Dendritic cell treated with granulocyte-macrophage colony-stimulating factor and Interleukin-4, amounts not matched to agents 40 ng/mL and 50 ng/mL, for 4 days (primary cell): ENCODE data around the gene SLC9A1.
"Not testable (repeated sequence)": the region's sequence is repeated elsewhere in the genome, so short reads cannot be mapped to it uniquely, and the experiment has no call there.

Experiments
- H3K27ac Mint-ChIP-seq: one replicate; pipeline ENCODE4 v1.8.0; 2022; ENCODE audit warnings: mild to moderate bottlenecking, mixed read lengths
- H3K27me3 Mint-ChIP-seq: one replicate; pipeline ENCODE4 v1.8.0; 2022; ENCODE audit warnings: mild to moderate bottlenecking, mixed read lengths
- H3K36me3 Mint-ChIP-seq: one replicate; pipeline ENCODE4 v1.8.0; 2022; ENCODE audit warnings: low read depth, mixed read lengths
- H3K4me1 Mint-ChIP-seq: one replicate; pipeline ENCODE4 v1.8.0; 2022; ENCODE audit warnings: low read depth, mixed read lengths
- H3K4me3 Mint-ChIP-seq: one replicate; pipeline ENCODE4 v1.8.0; 2022; ENCODE audit warnings: mild to moderate bottlenecking, moderate library complexity, mixed read lengths
- H3K9me3 Mint-ChIP-seq: one replicate; pipeline ENCODE4 v1.8.0; 2022; ENCODE audit warnings: mixed read lengths
- intact Hi-C: fragments of 100-400 bp; cut with micrococcal nuclease; formaldehyde crosslinking; loops from one replicate; pipeline ENCODE4 v1.15.0; 2022

Gene SLC9A1

DNA sequence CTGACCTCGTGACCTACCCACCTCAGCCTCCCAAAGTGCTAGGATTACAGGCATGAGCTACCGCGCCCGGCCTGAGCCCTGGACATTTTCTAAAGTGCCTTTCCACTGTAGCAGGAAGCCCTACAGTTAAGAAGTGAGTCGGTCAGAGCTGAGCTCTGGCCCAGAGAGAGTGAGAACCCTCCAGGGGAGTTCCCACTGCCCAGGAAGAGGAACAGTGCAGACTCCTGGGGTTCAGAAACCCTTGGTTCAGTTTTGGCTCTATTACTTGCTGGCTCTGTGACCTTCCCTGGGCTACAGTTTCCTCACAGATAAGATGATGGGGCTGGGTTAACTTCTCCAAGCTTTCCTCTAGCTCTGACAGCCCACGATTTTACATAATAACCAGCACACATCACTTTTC, 20.9 kb downstream of the SLC9A1 start:
- Mint-ChIP-seq H3K36me3 (no peaks in the 10 kb centered on the region), H3K27me3 (no peaks in the 10 kb centered on the region), H3K9me3 (no peaks in the 10 kb centered on the region), H3K4me3 (peak overlapping the region; percentile 18), H3K4me1 (peaks cover 72% of the 10 kb centered on the region), H3K27ac (peak overlapping the region; percentile 87)
- intact Hi-C loops = no loop called here

GRCh38 chr1:27133158-27133557, 21.8 kb downstream of the SLC9A1 start:
- intact Hi-C loops = no loop called here
- H3K4me1 Mint-ChIP-seq = peaks cover 63% of the 10 kb centered on the region
- H3K27me3 Mint-ChIP-seq = no peaks in the 10 kb centered on the region
- H3K4me3 Mint-ChIP-seq = no peak overlapping the region
- peaks cover 3% of the 10 kb centered on the region for H3K36me3 Mint-ChIP-seq
- no peaks in the 10 kb centered on the region for H3K9me3 Mint-ChIP-seq
- H3K27ac Mint-ChIP-seq = peak overlapping the region; percentile 87

DNA sequence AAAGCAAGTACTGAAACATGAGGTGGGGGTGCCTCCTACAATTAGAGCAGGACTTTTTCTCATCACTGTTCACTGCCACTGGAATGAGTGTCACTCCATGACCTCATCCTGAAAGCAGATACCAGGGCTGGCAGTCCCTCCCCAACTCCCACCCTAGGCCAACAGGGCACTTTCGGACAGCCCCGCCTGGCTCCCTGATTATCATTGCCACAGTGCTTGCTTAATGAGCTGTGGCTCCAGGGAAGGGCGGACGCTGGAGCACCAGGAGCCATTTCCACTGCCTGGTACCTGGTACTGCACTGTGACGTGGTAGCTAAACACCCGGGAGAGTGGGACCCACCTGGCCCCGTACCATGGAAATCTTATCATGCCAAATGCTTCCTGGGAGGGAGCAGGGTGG, 22.3 kb downstream of the SLC9A1 start:
- Mint-ChIP-seq H3K4me1 (peaks cover 58% of the 10 kb centered on the region), H3K36me3 (peaks cover 8% of the 10 kb centered on the region)
- intact Hi-C loops = no loop called here

GRCh38 chr1:27132147-27132546, 22.8 kb downstream of the SLC9A1 start:
- H3K4me1 Mint-ChIP-seq = peaks cover 53% of the 10 kb centered on the region
- H3K27ac Mint-ChIP-seq = peak overlapping the region; percentile 87
- no peaks in the 10 kb centered on the region for H3K9me3 Mint-ChIP-seq
- intact Hi-C loops = no loop called here
- no peaks in the 10 kb centered on the region for H3K27me3 Mint-ChIP-seq
- H3K4me3 Mint-ChIP-seq = no peak overlapping the region
- H3K36me3 Mint-ChIP-seq = peaks cover 8% of the 10 kb centered on the region

More for the DNA sequence above, 22.3 kb downstream of the SLC9A1 start:
- Mint-ChIP-seq H3K9me3 (no peaks in the 10 kb centered on the region), H3K27me3 (no peaks in the 10 kb centered on the region), H3K27ac (peak overlapping the region; percentile 87), H3K4me3 (no peak overlapping the region)

- intact Hi-C loops = no loop called here
- Mint-ChIP-seq H3K9me3 (no peaks in the 10 kb centered on the region), H3K36me3 (peaks cover 19% of the 10 kb centered on the region), H3K4me3 (no peak overlapping the region), H3K27me3 (no peaks in the 10 kb centered on the region), H3K4me1 (peaks cover 50% of the 10 kb centered on the region), H3K27ac (peak overlapping the region; percentile 65)
These were observed 24.1 kb downstream of the SLC9A1 start for GRCh38 chr1:27130798-27131197.

DNA sequence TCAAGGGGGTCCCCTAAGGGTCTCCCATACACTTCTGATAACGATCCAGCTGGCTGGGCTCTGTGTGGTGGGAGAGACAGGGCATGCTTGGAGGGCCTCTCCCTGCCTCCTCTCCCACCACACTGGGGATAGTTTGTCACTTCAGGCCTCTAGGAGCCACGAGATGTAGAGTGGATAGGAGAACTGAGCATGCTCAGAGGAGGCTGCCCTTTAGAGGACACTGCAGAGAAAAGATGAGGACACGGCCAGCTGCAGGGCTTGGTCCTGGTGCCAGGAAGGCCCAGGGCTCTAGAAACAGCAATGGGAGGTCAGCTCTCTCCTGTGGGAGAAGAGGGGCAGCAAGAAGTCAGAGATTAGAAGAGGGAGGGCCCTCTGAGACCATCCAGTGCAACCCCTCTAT, 25.7 kb downstream of the SLC9A1 start:
- no peak overlapping the region for H3K27ac Mint-ChIP-seq
- no peak overlapping the region for H3K4me3 Mint-ChIP-seq
- no peaks in the 10 kb centered on the region for H3K9me3 Mint-ChIP-seq
- intact Hi-C loops = no loop called here
- H3K27me3 Mint-ChIP-seq = no peaks in the 10 kb centered on the region
- H3K4me1 Mint-ChIP-seq = peaks cover 46% of the 10 kb centered on the region
- H3K36me3 Mint-ChIP-seq = peaks cover 23% of the 10 kb centered on the region

- Mint-ChIP-seq H3K36me3 (peaks cover 29% of the 10 kb centered on the region), H3K9me3 (no peaks in the 10 kb centered on the region), H3K27ac (no peak overlapping the region), H3K4me1 (peaks cover 42% of the 10 kb centered on the region), H3K4me3 (no peak overlapping the region), H3K27me3 (no peaks in the 10 kb centered on the region)
- intact Hi-C loops = no loop called here
These were observed 27.5 kb downstream of the SLC9A1 start for GRCh38 chr1:27127419-27127818.

DNA sequence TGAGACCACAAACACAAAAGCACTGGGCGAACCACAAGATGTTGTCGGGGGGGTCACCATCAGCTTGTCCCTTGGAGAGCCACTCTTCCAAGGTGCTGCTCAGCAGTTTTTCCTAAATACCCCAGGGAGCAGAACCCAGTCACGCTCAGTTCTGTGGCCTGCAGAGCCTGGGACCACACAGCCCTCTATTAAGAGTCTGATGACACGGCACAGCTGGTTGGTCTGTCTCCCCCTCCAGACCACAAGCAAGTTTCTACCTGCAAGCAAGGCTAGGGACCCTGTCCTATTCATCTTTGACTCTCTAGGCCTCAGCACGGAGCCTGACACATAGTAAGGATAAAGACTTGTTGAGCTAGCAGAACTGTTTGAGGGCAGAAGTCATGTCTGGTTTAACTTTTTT, 28.5 kb downstream of the SLC9A1 start:
- Mint-ChIP-seq H3K36me3 (peaks cover 29% of the 10 kb centered on the region), H3K9me3 (no peaks in the 10 kb centered on the region), H3K4me1 (peaks cover 36% of the 10 kb centered on the region), H3K27me3 (no peaks in the 10 kb centered on the region), H3K4me3 (no peak overlapping the region), H3K27ac (no peak overlapping the region)
- intact Hi-C loops = no loop called here

- H3K4me3 Mint-ChIP-seq, H3K9me3 Mint-ChIP-seq, H3K27ac Mint-ChIP-seq, intact Hi-C loops, H3K27me3 Mint-ChIP-seq: not testable (repeated sequence)
- peaks cover 29% of the 10 kb centered on the region for H3K36me3 Mint-ChIP-seq
- peaks cover 34% of the 10 kb centered on the region for H3K4me1 Mint-ChIP-seq
These were observed 29.8 kb downstream of the SLC9A1 start for GRCh38 chr1:27125125-27125524.

DNA sequence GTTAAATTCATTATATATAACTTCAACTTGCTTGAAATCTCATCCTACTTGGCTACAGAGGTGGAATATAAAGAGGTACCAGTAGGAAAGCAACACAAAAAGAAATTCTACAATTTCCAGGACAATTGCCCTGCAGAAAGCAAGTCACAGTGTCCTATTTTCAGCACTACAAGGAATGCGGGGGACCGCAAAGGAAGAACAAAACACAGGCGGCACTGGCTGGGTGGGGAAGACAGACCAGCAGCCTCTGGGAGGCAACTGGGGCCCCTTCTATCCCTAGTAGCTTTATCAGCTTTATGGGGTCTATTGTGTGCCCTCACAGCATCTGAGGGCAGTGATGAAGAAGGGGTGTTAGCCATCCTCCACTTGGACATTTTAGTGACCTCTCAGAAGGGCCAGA, 30.5 kb downstream of the SLC9A1 start:
- Mint-ChIP-seq H3K9me3 (no peaks in the 10 kb centered on the region), H3K27ac (no peak overlapping the region), H3K4me1 (peaks cover 41% of the 10 kb centered on the region), H3K4me3 (no peak overlapping the region), H3K27me3 (no peaks in the 10 kb centered on the region), H3K36me3 (peaks cover 29% of the 10 kb centered on the region)
- intact Hi-C loops = no loop called here

GRCh38 chr1:27122652-27123051, 32.3 kb downstream of the SLC9A1 start:
- Mint-ChIP-seq H3K36me3 (peaks cover 21% of the 10 kb centered on the region), H3K4me3 (no peak overlapping the region), H3K9me3 (no peaks in the 10 kb centered on the region), H3K4me1 (peaks cover 58% of the 10 kb centered on the region), H3K27ac (peak overlapping the region; percentile 14), H3K27me3 (no peaks in the 10 kb centered on the region)
- intact Hi-C loops = no loop called here

DNA sequence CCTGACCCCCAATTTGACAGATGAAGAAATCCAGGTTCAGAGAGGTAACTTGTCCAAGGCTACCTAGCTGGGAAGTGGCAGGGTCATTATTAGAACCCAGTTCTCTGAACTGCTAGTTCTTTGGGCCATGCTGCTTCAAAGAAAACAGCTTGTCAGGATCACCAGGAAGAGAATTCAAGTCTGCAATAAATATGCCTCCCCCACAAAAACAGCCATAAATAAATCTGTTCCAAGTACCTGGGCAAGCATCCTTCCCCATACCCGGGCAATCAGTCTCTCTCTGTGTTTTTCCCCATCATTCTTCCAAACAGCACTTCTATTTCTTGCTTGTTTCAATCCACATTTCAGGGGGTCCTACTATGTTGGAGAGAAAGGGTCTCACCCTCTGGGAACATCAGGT, 34.1 kb downstream of the SLC9A1 start:
- H3K4me3 Mint-ChIP-seq = no peak overlapping the region
- intact Hi-C loops = no loop called here
- peaks cover 10% of the 10 kb centered on the region for H3K36me3 Mint-ChIP-seq
- peaks cover 66% of the 10 kb centered on the region for H3K4me1 Mint-ChIP-seq
- H3K9me3 Mint-ChIP-seq = no peaks in the 10 kb centered on the region
- no peaks in the 10 kb centered on the region for H3K27me3 Mint-ChIP-seq
- H3K27ac Mint-ChIP-seq = no peak overlapping the region

GRCh38 chr1:27118440-27118689, 36.6 kb downstream of the SLC9A1 start:
- no peaks in the 10 kb centered on the region for H3K9me3 Mint-ChIP-seq
- H3K27ac Mint-ChIP-seq = peak overlapping the region; percentile 62
- no peaks in the 10 kb centered on the region for H3K27me3 Mint-ChIP-seq
- intact Hi-C loops = loop anchor here (5.0 kb wide), 1 partner anchor 34 kb away; no protein-coding TSS in a partner anchor
- H3K36me3 Mint-ChIP-seq = peaks cover 7% of the 10 kb centered on the region
- H3K4me1 Mint-ChIP-seq = peaks cover 81% of the 10 kb centered on the region
- H3K4me3 Mint-ChIP-seq = no peak overlapping the region

DNA sequence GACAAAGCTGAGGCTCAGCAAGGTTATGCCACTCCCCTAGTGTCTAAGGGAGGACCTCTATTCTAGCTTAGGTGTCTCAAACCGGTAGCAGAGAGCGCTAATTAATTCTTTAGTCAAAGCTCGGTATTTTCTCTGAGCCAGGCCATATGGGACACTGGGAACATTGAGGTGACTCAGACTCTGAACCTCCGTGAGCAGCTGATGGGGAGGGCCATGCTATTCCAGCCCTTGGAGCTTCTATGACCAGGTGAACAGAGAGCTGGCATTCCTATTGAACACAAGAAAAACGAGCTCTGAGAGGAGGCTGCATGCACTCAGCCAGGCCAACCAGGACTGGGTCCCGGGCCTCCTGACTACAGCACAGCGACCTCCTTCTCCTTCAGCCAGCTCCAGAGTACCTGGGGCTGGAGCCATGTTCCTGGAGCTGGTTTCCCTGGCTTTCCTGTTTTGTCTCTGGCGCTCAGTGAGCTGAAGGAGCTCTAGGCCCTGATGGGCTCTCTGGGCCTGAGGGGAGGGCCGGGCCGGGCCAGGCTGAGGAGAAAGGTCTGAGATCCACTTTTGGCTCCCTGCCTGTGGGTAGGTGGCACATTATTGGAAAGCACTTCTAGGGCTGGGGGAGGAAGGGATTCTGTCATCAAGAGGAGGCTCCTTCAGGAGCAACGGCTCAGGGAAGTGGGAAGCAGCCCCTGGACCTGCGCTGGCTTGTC, 37.0 kb downstream of the SLC9A1 start:
- H3K4me3 Mint-ChIP-seq = no peak overlapping the region
- H3K27ac Mint-ChIP-seq = peak overlapping the region; percentile 62
- H3K27me3 Mint-ChIP-seq = no peaks in the 10 kb centered on the region
- H3K4me1 Mint-ChIP-seq = peaks cover 86% of the 10 kb centered on the region
- intact Hi-C loops = loop anchor here (5.0 kb wide), 1 partner anchor 34 kb away; no protein-coding TSS in a partner anchor
- peaks cover 12% of the 10 kb centered on the region for H3K36me3 Mint-ChIP-seq
- H3K9me3 Mint-ChIP-seq = no peaks in the 10 kb centered on the region

GRCh38 chr1:27116697-27117096, 38.2 kb downstream of the SLC9A1 start:
- intact Hi-C loops = loop anchor here (5.0 kb wide), 1 partner anchor 36 kb away; no protein-coding TSS in a partner anchor
- H3K27ac Mint-ChIP-seq = peak overlapping the region; percentile 62
- H3K36me3 Mint-ChIP-seq = peaks cover 13% of the 10 kb centered on the region
- no peak overlapping the region for H3K4me3 Mint-ChIP-seq
- no peaks in the 10 kb centered on the region for H3K27me3 Mint-ChIP-seq
- no peaks in the 10 kb centered on the region for H3K9me3 Mint-ChIP-seq
- H3K4me1 Mint-ChIP-seq = peaks cover 88% of the 10 kb centered on the region
